H1 (cell line): ENCODE results near the gene LONP2. TPM values are rescaled to one million over a fixed set of nuclear protein-coding genes. Genes with fewer than 3 reads are reported as not detected.

Experiments
- CHD2 ChIP-seq: IDR thresholded peaks from 2 replicates; pipeline ENCODE4 v1.6.1; 2012; ENCODE audit warnings: low read length, improper control_type of control experiment
- CTBP2 ChIP-seq: IDR thresholded peaks from 2 replicates; pipeline ENCODE4 v1.7.0; 2011; ENCODE audit warnings: borderline replicate concordance, mild to moderate bottlenecking, moderate library complexity, mixed read lengths, low read length; ENCODE audit not compliant: insufficient read depth, insufficient read length
- HDAC2 ChIP-seq, 2 experiments: fragments of 300-600 bp in 1 of 2; sonication (generic) in 1 of 2; IDR thresholded peaks; 2 replicates each; pipeline ENCODE4 v1.6.1; 2011 to 2012; ENCODE audit warnings: low read depth in 2 of 2, low read length in 2 of 2, mild to moderate bottlenecking in 2 of 2, moderate library complexity in 2 of 2, borderline replicate concordance in 1 of 2, inconsistent platforms in 1 of 2
- KDM4A ChIP-seq: IDR thresholded peaks from one replicate; pipeline ENCODE4 v1.7.1; 2012; ENCODE audit warnings: low read depth, mild to moderate bottlenecking, moderate library complexity, low read length, inconsistent platforms; ENCODE audit not compliant: severe bottlenecking
- KDM5A ChIP-seq: fragments of 200-600 bp; IDR thresholded peaks from 2 replicates; pipeline ENCODE4 v1.7.1; 2012; ENCODE audit warnings: mild to moderate bottlenecking, low read length, inconsistent platforms, mixed read lengths
- polyA plus RNA-seq, 7 experiments: library from polyadenylated mRNA; depleted of rRNA in 3 of 7; stranded (reverse) in 5 of 7; unstranded in 2 of 7; fragments of >200 nt in 5 of 7; fragments of 200-250 nt in 2 of 7; gene quantifications; 1 replicate in 5 of 7; 2 replicates in 1 of 7; 4 replicates in 1 of 7; pipeline versions ENCODE4 v1.2.1 to v1.2.3, GENCODE V29; 2011 to 2013; ENCODE audit warnings: missing spikeins in 2 of 7, mixed read lengths in 2 of 7
- total RNA-seq: library from RNA; stranded (reverse); fragmentation: NEBNext Ultra II Directional; extraction: Animal tissue kit (Norgen Biotek cat#: 25700); gene quantifications from 2 replicates; pipeline ENCODE4 v1.2.1, GENCODE V29; 2021

LONP2 gene
- total and polyA plus RNA-seq, 2 of the 8 experiments (the other 6 are each of a cell fraction or from before 2014, with no cell fraction given), result 8.1 to 23.1 TPM

- TF ChIP-seq KDM5A (no peak), CHD2 (no peak), KDM4A (no peak), CTBP2 (no peak), HDAC2 (IDR thresholded peaks at IDR 0.05; ENCODE audit: borderline replicate concordance in 1 of 2, low read depth in 2 of 2, low read length in 2 of 2) (no peak)
Measured at GRCh38 chr16:48234630-48235029, 9.5 kb upstream of the LONP2 start (continued).
